Measurements from ENCODE around the gene MECR.

The MECR gene

GRCh38 chr1:29248409-29248808 lies 17.7 kb upstream of the MECR start:
- peaks cover 25% of the 10 kb centered on the region for H3K79me2 ChIP-seq (ENCODE audit: control insufficient read depth, insufficient read depth, low read length, poor library complexity)
- peak overlapping the region; percentile 32 for H4K8ac ChIP-seq (ENCODE audit: low read depth, low read length)
- H3K79me1 ChIP-seq (ENCODE audit: low read length), result peaks cover 39% of the 10 kb centered on the region
- H3K4ac ChIP-seq (ENCODE audit: low read depth, low read length), result peak overlapping the region; percentile 46
- H2BK5ac ChIP-seq (ENCODE audit: low read depth, low read length, poor library complexity), result peak overlapping the region; percentile 1
- no peak overlapping the region for H3K4me3 ChIP-seq (ENCODE audit: low read depth, low read length)
- peaks cover 3% of the 10 kb centered on the region for H3K9me3 ChIP-seq (ENCODE audit: insufficient read depth, low read depth, low read length)
- no peaks in the 10 kb centered on the region for H3K27me3 ChIP-seq (ENCODE audit: insufficient read depth, low read length)
- no peak overlapping the region for H3K23ac ChIP-seq (ENCODE audit: low read length)
- no peak overlapping the region for H3K9ac ChIP-seq (ENCODE audit: low read length)
- no peak overlapping the region for H3K4me2 ChIP-seq (ENCODE audit: low read length)
- no peaks in the 10 kb centered on the region for H3K36me3 ChIP-seq (ENCODE audit: control insufficient read depth in 1 of 2, insufficient read depth in 2 of 2, low read length in 2 of 2)
- H2BK120ac ChIP-seq (ENCODE audit: insufficient read depth, low read length, poor library complexity), result peak overlapping the region; percentile 85
- peak overlapping the region; percentile 60 for H3K14ac ChIP-seq (ENCODE audit: low read length)
- H2BK12ac ChIP-seq (ENCODE audit: low read length), result peak overlapping the region; percentile 10
- DNase-seq, result no peak
- H3K18ac ChIP-seq (ENCODE audit: low read length), result peak overlapping the region; percentile 20
- H4K91ac ChIP-seq (ENCODE audit: low read depth, low read length), result peak overlapping the region; percentile 14
- peaks cover 60 to 67% of the 10 kb centered on the region in 2 experiments for H3K4me1 ChIP-seq (ENCODE audit: control insufficient read depth in 1 of 2, insufficient read depth in 2 of 2, low read length in 2 of 2)
- no peak overlapping the region for H2AFZ ChIP-seq (ENCODE audit: insufficient read depth, low read length, poor library complexity)
- H2AK5ac ChIP-seq (ENCODE audit: low read length), result peak overlapping the region; percentile 84
- no peak overlapping the region for H4K12ac ChIP-seq (ENCODE audit: low read depth, low read length)
- no peak overlapping the region for H3K27ac ChIP-seq (ENCODE audit: low read depth, low read length)
- WGBS (ENCODE audit: extremely low coverage, insufficient coverage, insufficient read length), result no CpG with 5 or more reads among the region's 2 CpGs

- peak overlapping the region; percentile 45 for H2BK5ac ChIP-seq (ENCODE audit: low read depth, low read length, poor library complexity)
- H3K4ac ChIP-seq (ENCODE audit: low read depth, low read length), result peak overlapping the region; percentile 46
- H3K79me1 ChIP-seq (ENCODE audit: low read length), result peaks cover 39% of the 10 kb centered on the region
- H3K4me3 ChIP-seq (ENCODE audit: low read depth, low read length), result no peak overlapping the region
- H3K79me2 ChIP-seq (ENCODE audit: control insufficient read depth, insufficient read depth, low read length, poor library complexity), result peaks cover 25% of the 10 kb centered on the region
- H3K14ac ChIP-seq (ENCODE audit: low read length), result peak overlapping the region; percentile 60
- peak overlapping the region; percentile 85 for H2BK120ac ChIP-seq (ENCODE audit: insufficient read depth, low read length, poor library complexity)
- no CpG with 5 or more reads among the region's 8 CpGs for WGBS (ENCODE audit: extremely low coverage, insufficient coverage, insufficient read length)
- no peak overlapping the region for H4K12ac ChIP-seq (ENCODE audit: low read depth, low read length)
- H2AFZ ChIP-seq (ENCODE audit: insufficient read depth, low read length, poor library complexity), result no peak overlapping the region
- no peak overlapping the region for H3K23ac ChIP-seq (ENCODE audit: low read length)
- H4K91ac ChIP-seq (ENCODE audit: low read depth, low read length), result peak overlapping the region; percentile 14
- H3K27me3 ChIP-seq (ENCODE audit: insufficient read depth, low read length), result no peaks in the 10 kb centered on the region
- H2AK5ac ChIP-seq (ENCODE audit: low read length), result peak overlapping the region; percentile 84
- H3K9me3 ChIP-seq (ENCODE audit: insufficient read depth, low read depth, low read length), result peaks cover 3% of the 10 kb centered on the region
- no peak overlapping the region for H3K4me2 ChIP-seq (ENCODE audit: low read length)
- H3K27ac ChIP-seq (ENCODE audit: low read depth, low read length), result no peak overlapping the region
- H3K4me1 ChIP-seq (ENCODE audit: control insufficient read depth in 1 of 2, insufficient read depth in 2 of 2, low read length in 2 of 2), result peaks cover 60 to 69% of the 10 kb centered on the region in 2 experiments
- peak overlapping the region; percentile 10 for H2BK12ac ChIP-seq (ENCODE audit: low read length)
- DNase-seq, result no peak
- peak overlapping the region; percentile 32 for H4K8ac ChIP-seq (ENCODE audit: low read depth, low read length)
- H3K36me3 ChIP-seq (ENCODE audit: control insufficient read depth in 1 of 2, insufficient read depth in 2 of 2, low read length in 2 of 2), result no peaks in the 10 kb centered on the region
- peak overlapping the region; percentile 72 for H3K18ac ChIP-seq (ENCODE audit: low read length)
- no peak overlapping the region for H3K9ac ChIP-seq (ENCODE audit: low read length)
Observed at GRCh38 chr1:29247571-29248273, 17.0 kb upstream of the MECR start.

GRCh38 chr1:29247044-29247443 lies 16.3 kb upstream of the MECR start:
- no peaks in the 10 kb centered on the region for H3K27me3 ChIP-seq (ENCODE audit: insufficient read depth, low read length)
- WGBS (ENCODE audit: extremely low coverage, insufficient coverage, insufficient read length), result no CpG with 5 or more reads among the region's 3 CpGs
- no peak overlapping the region for H3K4me2 ChIP-seq (ENCODE audit: low read length)
- H2BK120ac ChIP-seq (ENCODE audit: insufficient read depth, low read length, poor library complexity), result no peak overlapping the region
- no peak overlapping the region for H3K9ac ChIP-seq (ENCODE audit: low read length)
- peaks cover 25% of the 10 kb centered on the region for H3K79me2 ChIP-seq (ENCODE audit: control insufficient read depth, insufficient read depth, low read length, poor library complexity)
- no peak overlapping the region for H3K4ac ChIP-seq (ENCODE audit: low read depth, low read length)
- no peak overlapping the region for H4K8ac ChIP-seq (ENCODE audit: low read depth, low read length)
- DNase-seq, result no peak
- peaks cover 3% of the 10 kb centered on the region for H3K9me3 ChIP-seq (ENCODE audit: insufficient read depth, low read depth, low read length)
- H3K4me1 ChIP-seq (ENCODE audit: control insufficient read depth in 1 of 2, insufficient read depth in 2 of 2, low read length in 2 of 2), result peaks cover 60 to 69% of the 10 kb centered on the region in 2 experiments
- H3K4me3 ChIP-seq (ENCODE audit: low read depth, low read length), result no peak overlapping the region
- H3K23ac ChIP-seq (ENCODE audit: low read length), result no peak overlapping the region
- no peak overlapping the region for H2BK12ac ChIP-seq (ENCODE audit: low read length)
- H3K36me3 ChIP-seq (ENCODE audit: control insufficient read depth in 1 of 2, insufficient read depth in 2 of 2, low read length in 2 of 2), result no peaks in the 10 kb centered on the region
- peaks cover 39% of the 10 kb centered on the region for H3K79me1 ChIP-seq (ENCODE audit: low read length)
- no peak overlapping the region for H2AK5ac ChIP-seq (ENCODE audit: low read length)
- no peak overlapping the region for H4K12ac ChIP-seq (ENCODE audit: low read depth, low read length)
- no peak overlapping the region for H3K18ac ChIP-seq (ENCODE audit: low read length)
- H3K27ac ChIP-seq (ENCODE audit: low read depth, low read length), result no peak overlapping the region
- H2AFZ ChIP-seq (ENCODE audit: insufficient read depth, low read length, poor library complexity), result no peak overlapping the region
- H2BK5ac ChIP-seq (ENCODE audit: low read depth, low read length, poor library complexity), result no peak overlapping the region
- no peak overlapping the region for H3K14ac ChIP-seq (ENCODE audit: low read length)
- H4K91ac ChIP-seq (ENCODE audit: low read depth, low read length), result peak overlapping the region; percentile 14

GRCh38 chr1:29245876-29246275 lies 15.1 kb upstream of the MECR start:
- Histone ChIP-seq H3K14ac (ENCODE audit: low read length) (no peak overlapping the region), H4K12ac (ENCODE audit: low read depth, low read length) (no peak overlapping the region), H4K8ac (ENCODE audit: low read depth, low read length) (no peak overlapping the region), H3K4ac (ENCODE audit: low read depth, low read length) (no peak overlapping the region), H3K79me1 (ENCODE audit: low read length) (peaks cover 30% of the 10 kb centered on the region), H2BK5ac (ENCODE audit: low read depth, low read length, poor library complexity) (no peak overlapping the region), H3K79me2 (ENCODE audit: control insufficient read depth, insufficient read depth, low read length, poor library complexity) (peaks cover 19% of the 10 kb centered on the region), H3K18ac (ENCODE audit: low read length) (no peak overlapping the region), H3K9me3 (ENCODE audit: insufficient read depth, low read depth, low read length) (peaks cover 3% of the 10 kb centered on the region), H2AFZ (ENCODE audit: insufficient read depth, low read length, poor library complexity) (no peak overlapping the region), H3K36me3 (ENCODE audit: control insufficient read depth in 1 of 2, insufficient read depth in 2 of 2, low read length in 2 of 2) (no peaks in the 10 kb centered on the region), H3K4me1 (ENCODE audit: control insufficient read depth in 1 of 2, insufficient read depth in 2 of 2, low read length in 2 of 2) (peaks cover 50 to 61% of the 10 kb centered on the region in 2 experiments), H2AK5ac (ENCODE audit: low read length) (no peak overlapping the region), H3K27ac (ENCODE audit: low read depth, low read length) (no peak overlapping the region), H3K4me3 (ENCODE audit: low read depth, low read length) (no peak overlapping the region), H3K27me3 (ENCODE audit: insufficient read depth, low read length) (no peaks in the 10 kb centered on the region), H4K91ac (ENCODE audit: low read depth, low read length) (no peak overlapping the region), H3K9ac (ENCODE audit: low read length) (no peak overlapping the region), H3K4me2 (ENCODE audit: low read length) (no peak overlapping the region), H2BK120ac (ENCODE audit: insufficient read depth, low read length, poor library complexity) (no peak overlapping the region), H3K23ac (ENCODE audit: low read length) (no peak overlapping the region), H2BK12ac (ENCODE audit: low read length) (no peak overlapping the region)
- DNase-seq, result no peak
- WGBS (ENCODE audit: extremely low coverage, insufficient coverage, insufficient read length), result no CpG with 5 or more reads among the region's 5 CpGs

All from trophoblast cell (in vitro differentiated cells and primary cell).